ENCODE data around the gene GRK5. TPM values are rescaled to one million over a fixed set of nuclear protein-coding genes. Genes with fewer than 3 reads are reported as not detected.
"Not testable (repeated sequence)": the region's sequence is repeated elsewhere in the genome, so short reads cannot be mapped to it uniquely, and the experiment has no call there.

GRK5 gene
- total RNA-seq, 1 experiment from 2014 or later, result 4.6 TPM

DNA sequence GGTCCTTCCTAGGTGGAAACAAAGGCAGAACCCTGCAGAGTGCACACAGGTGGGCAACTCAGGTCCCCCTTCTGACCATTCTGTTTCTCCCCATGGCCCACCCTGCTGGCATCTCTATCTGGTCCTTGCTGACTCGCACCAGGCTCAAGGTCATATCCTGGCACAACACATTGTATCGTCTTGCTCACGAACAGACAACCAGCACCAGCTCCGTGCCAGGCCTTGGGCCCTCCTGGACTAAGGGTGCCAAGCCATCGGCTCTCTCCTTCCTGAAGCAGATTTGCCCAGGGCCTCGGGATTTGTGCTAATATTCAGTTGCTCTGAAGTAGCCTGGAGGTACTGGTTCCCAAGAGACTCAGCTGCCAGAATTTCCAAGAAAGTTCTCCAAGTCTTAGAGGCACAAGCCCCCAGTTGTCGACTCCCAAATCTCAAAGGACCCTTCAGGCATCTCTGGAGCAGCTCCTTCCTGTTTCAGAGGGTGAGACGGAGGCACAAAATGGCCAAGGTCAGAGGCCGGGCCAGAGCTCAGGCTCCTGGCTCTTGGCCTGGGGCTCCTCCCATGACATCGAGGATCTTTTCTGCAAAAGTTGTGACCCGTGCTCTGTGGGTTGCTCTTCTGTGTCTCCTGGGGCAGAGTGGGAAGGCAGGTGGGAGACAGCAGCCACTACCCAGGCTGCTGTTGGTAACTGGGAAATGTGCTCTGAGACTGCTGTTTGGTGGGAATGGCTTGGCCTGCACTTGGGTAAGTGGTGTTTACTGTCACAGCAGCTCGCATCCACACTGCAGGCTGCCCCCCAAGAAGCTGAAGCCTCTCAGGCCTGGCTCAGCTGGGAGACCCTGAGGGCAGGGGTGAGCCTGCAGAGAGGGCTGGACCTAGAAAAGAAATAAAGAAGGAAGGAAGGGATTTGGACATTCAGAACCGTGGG is 213.8 kb downstream of the GRK5 start:
- DNase-seq (ENCODE audit: low spot score), result no peak

DNA sequence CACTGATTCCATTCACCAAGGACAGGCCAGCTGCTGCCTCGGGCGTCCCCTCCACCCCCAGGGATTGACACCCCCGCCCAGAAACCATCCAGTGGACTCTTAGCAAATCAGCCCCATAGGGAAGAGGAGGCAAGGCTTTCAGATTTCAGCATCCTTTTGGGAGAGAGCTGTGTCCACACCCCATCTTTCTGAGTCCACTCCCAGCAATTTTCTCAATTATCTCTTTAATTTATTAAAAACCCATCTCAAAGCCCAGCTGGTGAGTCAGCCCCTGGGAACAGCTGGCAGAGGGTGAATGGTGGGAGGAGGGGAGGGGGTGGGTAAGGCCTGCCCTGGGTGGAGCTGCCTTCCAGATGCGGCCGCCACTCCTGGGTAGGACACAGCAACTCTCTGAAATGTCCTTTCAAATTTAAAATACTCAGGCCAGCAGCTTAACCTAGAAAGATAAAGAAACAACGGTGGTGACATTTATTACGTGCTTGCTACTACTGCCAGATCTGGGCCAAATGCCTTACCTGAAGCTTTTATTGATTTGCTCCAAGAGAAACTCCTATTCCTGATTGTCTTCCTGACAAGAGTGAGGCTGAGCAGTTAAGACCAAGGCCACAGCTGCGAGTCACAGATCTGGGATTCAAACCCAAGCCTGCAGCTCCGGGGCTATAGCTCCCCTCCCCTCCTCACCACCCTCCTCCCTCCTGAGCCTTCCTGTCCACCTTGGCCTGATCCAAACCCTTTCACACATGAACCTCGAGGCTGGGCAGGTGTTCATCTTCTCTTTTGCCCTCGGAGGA is 214.7 kb downstream of the GRK5 start:
- DNase-seq (ENCODE audit: low spot score), result no peak

DNA sequence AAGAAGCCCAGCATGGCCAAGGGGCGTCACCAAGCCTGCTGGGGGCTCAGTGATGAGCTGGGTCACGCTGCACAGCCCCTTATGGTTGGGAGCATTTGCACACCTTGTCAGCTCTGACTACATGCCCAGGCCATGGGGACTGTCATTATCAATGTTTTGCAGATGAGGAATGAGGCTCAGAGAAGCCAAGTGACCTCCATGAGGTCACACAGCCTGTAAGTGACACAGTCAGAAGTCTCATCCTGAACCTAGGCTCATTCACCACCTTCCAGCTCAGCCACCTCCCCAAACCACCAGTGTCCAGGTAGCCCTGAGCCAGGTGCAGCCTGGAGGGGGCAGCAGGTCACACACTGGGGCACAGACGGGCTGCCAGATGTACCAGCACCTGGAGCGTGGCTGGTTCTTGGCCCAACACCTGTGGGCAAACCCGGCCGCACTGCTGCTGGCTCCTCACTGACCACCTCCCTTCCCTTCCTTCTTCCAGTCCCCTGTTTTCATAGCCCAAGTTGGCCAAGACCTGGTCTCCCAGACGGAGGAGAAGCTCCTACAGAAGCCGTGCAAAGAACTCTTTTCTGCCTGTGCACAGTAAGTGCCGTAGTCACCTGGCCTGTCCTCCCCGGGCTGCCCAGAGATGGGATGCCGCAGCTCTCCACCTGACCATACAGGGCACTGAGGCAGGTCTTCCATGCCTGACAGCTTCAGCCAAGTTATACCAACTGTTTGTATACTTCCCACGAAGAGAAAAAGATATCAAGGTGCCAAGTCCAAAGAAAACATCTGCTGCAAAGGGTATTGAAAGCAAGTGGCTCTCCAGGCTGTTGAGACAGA is 215.5 kb downstream of the GRK5 start:
- no peak for DNase-seq (ENCODE audit: low spot score)

DNA sequence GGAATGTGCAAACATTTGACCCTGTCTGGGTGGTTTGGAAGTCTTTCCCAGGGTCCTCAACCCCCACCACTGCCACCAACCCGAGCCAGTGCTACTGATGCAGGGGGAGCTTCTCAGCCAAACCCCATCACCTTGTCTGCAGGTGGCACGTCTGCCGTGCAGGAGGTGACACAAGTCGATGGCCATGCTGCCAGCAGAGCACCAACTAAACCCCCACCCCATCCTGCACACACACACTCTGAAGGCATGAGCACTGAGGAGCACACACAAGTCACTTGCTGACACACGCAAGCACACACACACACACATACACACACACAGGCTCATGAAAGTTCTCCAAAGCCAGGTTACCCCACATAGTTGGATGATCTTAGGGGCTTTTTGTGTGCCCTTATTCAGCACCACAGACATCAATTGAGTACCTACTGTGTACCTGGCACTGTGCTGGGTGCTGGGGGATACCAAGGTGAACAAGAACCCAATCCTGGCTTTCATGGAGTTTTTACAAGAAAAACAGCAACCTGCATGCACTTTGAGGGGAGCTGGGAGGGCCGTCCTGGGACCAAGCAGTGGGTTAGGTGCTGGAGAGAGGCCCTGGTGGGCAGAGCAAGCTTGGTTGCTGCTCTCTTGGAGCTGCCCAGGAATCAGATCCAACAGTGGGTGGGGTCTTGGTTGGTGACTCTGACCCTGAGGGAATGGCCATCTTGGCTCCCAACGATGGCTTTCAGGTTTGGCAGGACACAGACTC is 216.3 kb downstream of the GRK5 start:
- no peak for DNase-seq (ENCODE audit: low spot score)

DNA sequence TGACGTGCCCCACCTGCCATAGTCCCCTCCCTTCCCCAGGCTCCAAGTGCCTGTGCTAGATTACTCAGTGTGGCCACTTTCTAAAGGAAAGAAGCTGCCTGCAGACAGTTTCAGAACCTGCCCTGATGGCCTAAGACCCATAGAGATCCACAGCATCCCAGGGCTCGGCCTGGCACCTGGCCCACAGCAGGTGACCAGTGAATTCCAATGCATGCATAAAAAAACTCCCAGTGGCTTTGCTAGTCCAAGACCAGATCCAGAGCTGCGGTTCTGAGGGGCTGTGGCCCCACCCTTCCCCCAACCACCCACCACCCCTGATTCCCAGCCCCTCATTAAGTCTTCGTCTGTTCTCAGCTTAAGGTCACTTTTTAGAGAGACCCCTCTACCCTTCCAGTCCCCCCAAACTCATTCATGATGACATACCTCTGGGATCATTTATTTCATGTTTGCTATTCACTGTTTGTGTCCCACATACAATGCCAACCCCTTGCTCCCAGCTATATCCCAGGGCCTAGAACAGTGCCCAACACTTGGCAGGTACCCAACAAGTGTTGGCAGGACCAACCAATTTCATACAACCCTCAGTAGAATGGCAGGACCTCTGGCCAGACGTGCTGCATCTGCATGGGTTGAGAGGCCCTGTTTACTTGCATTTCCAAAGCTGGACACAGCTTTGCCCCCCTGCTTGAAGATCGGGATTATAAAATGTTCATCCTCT is 217.0 kb downstream of the GRK5 start:
- DNase-seq (ENCODE audit: low spot score), result no peak

DNA sequence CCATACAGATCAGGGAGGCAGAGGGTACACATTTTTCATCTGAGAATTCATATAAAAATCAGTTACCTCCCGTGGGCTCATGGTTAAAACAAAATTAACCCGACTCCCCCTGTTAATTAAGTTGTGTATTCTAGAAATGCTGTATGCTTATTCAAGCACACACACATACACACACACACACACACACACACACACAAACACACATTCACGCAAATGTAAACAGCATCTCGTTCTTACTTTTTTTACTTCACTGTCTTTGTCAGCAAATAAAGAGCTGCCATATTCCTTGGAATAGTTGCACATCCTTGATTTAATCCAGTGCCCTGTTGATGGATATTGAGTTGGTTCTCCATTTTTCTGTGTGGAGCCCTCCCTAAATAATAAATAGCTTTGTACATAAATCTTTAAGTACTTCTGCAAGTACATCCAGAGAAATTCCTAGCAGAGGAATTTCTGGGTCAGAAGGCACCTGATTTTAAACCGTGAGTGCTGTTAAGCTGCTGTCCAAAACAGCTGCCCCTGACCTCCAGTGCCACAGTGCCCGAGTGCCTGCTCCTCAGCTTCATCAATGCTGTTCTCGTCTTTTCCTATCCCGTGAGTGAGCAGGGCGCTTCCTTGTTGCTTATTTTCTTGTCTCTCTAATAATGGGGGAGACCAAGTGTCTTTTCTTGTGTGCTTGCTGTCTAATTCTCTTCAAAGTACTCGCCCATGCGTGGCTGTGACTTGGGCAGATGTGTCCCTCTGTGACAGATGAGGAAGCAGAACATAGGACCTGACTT is 217.9 kb downstream of the GRK5 start:
- no peak for DNase-seq (ENCODE audit: low spot score)

DNA sequence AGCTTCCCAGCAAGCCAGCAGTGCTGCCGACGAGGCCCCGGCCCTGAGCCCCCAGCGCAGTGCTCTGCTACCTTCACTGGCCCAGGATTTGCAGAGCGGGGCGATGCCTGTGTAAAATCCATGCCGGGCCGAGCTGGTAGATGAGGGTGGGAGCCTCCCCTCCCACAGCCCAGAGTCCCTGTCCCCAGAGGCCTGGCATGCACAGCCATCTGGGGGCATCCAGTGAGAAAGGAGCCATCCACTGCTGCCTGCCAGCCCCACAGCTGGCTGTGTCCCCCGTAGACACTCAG is 218.5 kb downstream of the GRK5 start:
- no peak for DNase-seq (ENCODE audit: low spot score)

DNA sequence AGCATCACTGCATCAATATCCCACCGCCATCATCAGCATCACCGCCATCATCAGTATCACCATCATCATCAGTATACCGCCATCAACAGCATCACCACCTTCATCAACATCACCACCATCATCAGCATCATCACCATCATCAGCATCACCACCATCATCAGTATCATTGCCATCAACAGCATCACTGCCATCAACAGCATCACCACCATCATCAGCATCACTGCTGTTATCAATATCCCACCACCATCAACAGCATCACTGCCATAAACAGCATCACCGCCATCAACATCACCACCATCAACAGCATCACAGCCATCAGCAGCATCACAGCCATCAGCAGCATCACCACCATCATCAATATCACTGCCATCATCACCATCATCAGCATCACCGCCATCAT is 219.3 kb downstream of the GRK5 start:
- no peak for DNase-seq (ENCODE audit: low spot score)

DNA sequence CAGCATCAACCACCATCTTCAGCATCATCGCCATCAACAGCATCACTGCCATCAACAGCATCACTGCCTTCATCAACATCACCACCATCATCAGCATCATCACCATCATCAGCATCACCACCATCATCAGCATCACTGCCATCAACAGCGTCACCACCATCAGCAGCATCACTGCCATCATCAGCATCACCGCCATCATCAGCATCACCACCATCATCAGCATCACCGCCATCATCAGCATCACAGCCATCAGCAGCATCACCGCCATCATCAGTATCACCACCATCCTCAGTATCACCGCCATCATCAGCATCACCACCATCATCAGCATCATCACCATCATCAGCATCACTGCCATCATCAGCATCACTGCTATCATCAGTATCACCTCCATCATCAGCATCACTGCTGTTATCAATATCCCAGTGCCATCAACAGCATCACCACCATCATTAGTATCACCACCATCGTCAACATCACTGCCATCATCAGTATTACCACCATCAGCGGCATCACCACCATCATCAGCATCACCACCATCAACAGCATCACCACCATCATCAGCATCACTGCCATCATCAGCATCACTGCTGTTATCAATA is 220.0 kb downstream of the GRK5 start:
- DNase-seq (ENCODE audit: low spot score), result no peak

DNA sequence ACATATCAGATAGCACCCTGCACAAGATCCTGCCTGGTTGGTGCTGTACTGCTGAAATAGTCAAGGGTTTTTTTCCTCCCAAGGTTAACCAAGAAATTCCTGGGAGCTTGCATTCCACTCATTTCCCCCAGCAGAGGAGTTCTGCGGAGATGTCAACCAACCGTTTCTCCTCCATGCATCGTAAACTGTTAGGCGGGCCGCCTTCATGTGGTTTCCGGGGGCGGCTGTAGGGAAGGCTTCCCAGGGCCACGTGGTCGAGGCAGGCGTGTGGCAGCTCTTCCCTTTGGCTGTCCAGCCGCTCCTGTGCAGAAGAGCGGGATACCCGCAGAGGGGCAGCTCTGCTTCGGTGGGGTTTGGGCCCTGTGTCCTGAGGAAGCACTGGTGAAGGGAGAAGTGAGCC is 221.4 kb downstream of the GRK5 start:
- peak; percentile 28 for DNase-seq (ENCODE audit: low spot score)

DNA sequence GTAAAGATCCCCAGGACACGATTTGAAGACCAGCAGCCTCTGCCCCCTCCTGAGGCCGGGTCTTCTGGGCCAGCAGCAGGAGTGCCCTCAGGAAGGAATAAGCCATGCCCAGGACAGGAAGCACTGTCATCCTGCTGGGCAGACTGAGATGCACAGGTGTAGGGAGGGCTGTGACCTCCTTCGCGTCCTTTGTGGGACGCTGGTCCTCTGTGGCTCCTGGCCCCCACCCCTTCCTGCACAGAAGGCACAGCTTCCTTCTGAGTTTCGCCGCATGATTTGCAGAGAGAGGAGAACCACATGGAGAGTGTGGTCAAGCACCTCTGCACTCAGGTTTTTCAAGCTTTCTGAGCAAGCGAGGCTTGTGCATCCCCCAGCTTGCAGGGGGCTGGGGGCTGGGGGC is 222.4 kb downstream of the GRK5 start:
- DNase-seq (ENCODE audit: low spot score), result no peak

DNA sequence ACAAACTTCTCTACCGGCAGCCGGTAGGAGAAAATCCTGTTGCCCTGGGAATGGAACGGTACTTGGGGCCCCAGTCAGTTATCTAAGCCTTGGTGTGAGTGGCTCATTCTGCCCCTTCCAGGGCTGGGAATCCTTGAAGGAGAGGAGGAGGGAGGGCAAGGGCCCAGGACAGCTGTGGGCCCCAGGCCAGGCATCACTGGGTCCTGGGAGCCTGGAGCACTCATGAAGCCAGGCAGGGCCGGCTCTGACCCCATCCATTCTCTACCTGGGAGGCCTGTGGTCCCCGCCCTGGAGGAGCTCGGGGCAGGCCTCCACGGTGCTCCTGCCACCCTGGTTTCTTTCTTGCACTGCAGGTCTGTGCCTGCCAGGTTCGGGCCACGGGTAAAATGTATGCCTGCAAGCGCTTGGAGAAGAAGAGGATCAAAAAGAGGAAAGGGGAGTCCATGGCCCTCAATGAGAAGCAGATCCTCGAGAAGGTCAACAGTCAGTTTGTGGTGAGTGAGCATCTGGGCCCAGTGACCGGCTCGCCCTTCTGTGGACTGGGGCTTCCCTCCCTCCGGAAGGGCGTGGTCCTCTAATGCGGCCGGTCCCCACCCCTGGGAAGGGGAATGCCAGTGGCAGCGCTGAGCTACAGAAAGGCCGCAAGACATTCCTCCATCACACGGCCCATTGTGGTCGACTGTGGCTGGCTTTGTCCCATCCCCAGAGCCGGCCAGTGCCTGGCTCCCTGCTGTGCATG is 223.8 kb downstream of the GRK5 start:
- no peak for DNase-seq (ENCODE audit: low spot score)

DNA sequence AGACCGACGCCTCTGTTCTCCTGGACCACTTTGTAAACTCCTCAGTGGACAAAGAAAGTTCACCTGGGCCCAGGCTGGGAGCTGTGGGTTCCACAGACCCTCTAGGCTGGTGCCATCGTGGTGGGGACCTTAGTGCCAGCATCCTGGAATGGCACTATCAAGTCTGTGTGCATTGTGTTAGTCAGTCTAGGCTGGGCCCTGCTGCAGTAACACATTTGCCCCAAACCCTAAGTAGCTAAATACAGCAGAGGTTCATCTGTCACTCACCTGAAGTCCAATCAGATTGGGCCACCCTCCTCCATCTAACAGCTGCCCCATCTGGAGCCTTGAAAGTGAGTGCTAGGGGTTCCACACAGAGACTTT is 224.4 kb downstream of the GRK5 start:
- no peak for DNase-seq (ENCODE audit: low spot score)

DNA sequence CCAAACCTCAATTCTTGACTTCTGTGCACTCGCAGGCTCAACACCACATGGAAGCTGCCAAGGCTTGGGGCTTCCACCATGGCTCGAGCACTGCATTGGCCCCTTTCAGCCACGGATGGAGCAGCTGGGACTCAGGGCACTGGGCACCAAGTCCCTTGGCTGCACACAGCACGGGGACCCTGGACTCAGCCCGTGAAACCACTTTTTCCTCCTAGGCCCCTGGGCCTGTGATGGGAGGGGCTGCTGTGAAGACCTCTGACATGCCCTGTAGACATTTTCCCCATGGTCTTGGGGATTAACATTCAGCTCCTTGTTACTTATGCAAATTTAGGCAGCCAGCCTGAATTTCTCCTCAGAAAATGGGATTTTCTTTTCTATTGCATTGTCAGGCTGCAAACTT is 227.6 kb downstream of the GRK5 start:
- not testable (repeated sequence) for DNase-seq (ENCODE audit: low spot score)

DNA sequence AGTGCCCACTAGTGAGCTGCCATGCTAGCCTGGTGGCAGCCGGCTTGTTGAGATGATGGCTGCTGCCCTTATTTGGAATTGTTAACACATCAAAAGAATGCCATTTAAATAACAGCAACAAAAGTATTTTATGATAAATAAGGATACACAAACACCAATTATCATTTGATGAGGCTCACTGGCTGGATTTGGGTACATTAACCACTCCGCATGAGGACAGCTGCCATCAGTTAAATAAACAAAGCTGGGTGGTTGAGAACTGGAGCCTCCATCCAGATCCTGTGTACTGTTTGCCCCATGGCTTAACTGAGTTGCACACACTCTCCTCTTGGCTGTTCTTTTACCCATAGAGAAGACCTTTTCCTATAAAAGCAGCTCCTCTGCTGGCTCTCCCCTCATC is 231.3 kb downstream of the GRK5 start:
- DNase-seq (ENCODE audit: low spot score), result no peak

DNA sequence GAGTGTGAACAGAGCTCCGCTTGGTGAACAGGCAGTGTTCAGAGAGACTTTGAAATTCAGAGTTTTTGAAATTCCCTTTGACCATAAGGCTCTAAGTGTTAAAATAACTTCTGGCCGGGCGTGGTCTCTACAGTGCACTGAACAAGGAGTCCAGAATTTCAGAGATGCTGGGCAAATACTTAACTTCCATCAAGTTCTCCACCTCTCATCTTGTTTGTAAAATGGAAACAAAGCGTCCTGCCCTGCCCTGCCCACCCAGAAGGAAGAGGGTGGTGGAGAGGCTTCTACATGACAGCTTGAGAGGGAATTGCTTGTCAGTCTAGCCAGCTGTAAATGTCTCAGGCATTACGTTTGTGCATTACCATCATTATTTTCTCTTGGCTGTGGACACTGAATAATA is 232.6 kb downstream of the GRK5 start:
- no peak for DNase-seq (ENCODE audit: low spot score)

DNA sequence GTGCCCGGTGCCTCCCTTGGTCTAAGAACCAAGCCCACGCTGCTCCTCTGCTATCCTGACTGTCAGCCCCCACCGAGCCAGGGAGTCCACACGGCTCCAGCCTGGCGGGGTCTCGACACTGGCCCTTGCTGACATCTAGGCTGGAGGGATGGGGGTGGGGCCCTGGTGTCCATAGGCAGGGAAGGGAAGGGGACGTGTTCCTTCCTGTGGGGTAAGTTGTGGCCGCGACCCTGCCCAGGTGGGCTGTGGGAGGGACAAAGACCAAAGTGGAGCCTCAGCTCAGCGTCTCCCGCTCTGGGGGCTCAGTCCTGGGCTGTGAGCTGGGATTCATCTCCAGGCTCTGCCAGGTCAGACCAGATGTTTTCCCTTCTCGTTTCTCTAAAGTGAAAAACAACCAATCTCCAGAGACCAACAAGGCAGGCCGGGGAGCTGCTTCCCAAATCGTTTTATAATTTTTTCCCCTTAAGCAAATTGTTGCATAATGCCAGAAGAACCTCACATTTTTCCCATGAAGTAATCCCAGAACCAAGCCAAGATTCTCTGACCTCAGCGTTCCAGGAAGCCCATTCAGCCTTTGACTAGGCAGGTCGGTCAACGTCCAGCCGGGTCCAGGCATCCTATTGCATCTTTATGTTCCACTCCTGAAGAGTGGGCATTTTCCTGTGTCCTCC is 233.9 kb downstream of the GRK5 start:
- DNase-seq (ENCODE audit: low spot score), result no peak

All from HT-29 (cell line).